Left cardiac atrium (tissue), 4 donors: Measurements from ENCODE around the gene SORCS1. TPM values are rescaled to one million over a fixed set of nuclear protein-coding genes. Genes with fewer than 3 reads are reported as not detected.
"Not testable (repeated sequence)": the region's sequence is repeated elsewhere in the genome, so short reads cannot be mapped to it uniquely, and the experiment has no call there.

Experiments
- ATAC-seq, 2 donors: fragments of 200-7000 bp; cut with Tn5 transposase; one replicate each; pipeline ENCODE4 v1.9.1; 2020; ENCODE audit warnings: mild to moderate bottlenecking in 2 of 2, moderate library complexity in 2 of 2
- DNase-seq: peaks from one replicate; pipeline ENCODE4 v3.0.0-alpha.2; 2020
- intact Hi-C, 2 donors: fragments of 100-400 bp; cut with DNase I; formaldehyde crosslinking; loops; one replicate each; pipeline versions ENCODE4 v1.14.1 to v1.15.1; 2022 to 2023
- total RNA-seq, 2 donors: library from RNA; stranded (reverse); fragmentation: NEBNext Ultra II Directional; extraction: Animal tissue kit (Norgen Biotek cat#: 25700); gene quantifications; one replicate each; pipeline ENCODE4 v1.2.1, GENCODE V29; 2021
- donor health status: DM: no; HTN: yes; CAD: no.
- donor health status: DM: no; HTN: yes; CAD: no; lungs with severe emphysema.
- donor health status: DM: yes; HTN: yes; CAD: no.
- donor health status: Dilated cardiomyopathy.

Gene SORCS1
- total RNA-seq, 2 donors from 2014 or later = 2.3 to 4.2 TPM

DNA sequence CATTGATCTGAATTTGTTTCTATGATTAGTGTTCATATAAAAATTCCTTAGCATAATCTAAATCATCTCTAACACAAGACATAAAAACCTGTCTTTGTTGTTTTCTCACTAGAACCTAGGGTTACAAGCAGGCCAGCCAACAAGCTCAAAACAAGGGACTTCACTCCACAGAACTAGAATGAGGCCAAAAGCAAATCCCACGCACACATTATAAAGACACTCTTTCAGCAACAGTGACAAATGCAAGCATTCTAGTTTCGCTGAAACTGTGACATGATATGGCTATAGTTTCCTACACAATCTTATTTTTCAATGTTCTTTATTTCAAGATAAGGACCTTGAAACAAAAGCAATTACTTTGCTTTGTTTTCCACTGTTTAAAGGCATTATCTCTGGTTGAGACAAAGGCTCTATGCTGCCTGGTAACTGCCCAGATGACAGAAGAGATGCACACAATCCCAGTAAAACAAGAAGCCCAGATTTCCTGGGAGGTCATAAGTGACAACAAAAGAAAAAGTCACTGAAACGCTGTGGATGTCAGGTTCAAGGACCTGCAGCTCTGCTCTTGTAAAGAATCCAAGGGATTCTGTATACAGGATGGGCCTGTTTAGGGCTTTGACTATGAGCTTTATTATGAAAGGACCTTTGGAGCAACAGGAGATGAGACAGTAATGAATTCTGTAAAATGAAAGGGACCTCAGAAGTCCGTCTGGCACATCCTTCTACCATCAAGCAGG, 105.3 kb downstream of the SORCS1 start:
- no peak for ATAC-seq
- DNase-seq = no peak
- intact Hi-C loops = no loop called here

DNA sequence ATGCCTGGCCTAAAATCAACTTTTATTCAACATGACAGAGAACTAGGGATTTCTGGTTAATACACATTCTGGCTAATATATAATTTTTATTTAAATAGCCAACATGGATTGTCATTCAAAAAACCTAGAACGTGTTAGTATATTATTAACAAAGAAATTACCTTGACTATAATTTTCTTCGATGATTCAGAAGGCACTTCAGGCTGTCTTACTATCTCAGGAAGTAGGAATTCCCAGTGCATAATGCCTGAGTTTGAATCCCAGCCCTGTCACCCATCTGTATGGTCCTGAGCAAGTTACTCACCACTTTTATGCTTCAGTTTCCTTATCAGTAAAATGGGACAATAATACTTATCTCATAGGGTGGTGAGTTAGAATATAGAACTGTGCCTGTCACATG, 106.2 kb downstream of the SORCS1 start:
- DNase-seq (no peak), ATAC-seq (no peak)
- intact Hi-C loops = no loop called here

DNA sequence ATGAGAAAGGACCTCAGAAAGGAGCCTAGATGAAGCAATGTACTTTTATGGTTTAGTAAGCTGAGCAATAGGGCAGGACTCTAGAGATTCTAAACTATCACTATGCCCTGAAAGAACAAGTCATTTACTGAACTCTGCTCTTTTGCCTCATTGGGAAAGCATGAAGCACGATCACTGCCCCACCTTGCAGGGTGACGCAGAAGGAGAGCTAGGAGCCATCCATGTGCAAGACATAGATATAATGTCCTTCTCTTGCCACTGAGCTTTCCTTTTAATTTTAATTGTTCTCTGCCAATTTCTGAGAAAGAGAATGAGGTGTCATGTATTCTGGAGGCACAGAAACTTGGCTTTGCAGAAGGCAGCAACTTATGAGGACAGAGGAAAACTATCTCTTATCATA, 108.3 kb downstream of the SORCS1 start:
- no peak for ATAC-seq
- intact Hi-C loops = no loop called here
- peak; percentile 24 for DNase-seq

DNA sequence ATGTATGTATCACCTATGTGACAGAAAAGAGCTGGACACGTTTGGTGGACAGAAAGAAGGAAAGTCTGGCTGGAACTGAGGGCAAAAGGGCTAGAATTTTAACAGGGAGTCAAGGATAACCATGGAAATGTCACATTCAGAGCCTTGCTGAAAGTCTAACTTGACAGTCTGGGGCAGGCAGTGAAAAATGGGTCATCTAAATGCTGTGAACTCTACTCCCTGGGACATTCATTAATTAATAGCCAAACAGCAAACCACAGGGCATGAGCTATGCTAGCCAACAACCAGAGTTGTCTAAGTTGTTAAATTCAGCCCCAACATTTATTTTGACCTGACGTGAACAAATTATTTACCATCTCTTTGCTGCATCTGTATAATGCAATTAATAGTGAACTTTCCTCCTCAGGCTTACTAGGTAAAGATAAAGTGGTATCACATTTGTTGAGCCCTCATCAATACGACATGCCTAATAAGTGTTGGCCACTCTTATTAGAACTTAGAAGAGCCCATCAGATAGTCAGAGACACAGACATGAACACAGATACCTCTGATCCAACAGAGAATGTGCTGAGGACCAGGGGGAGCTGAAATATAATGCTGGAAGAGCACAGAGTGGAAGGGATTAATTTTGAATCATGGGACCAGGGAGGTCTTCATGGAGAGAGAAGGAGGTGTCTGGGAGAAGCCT, 109.9 kb downstream of the SORCS1 start:
- intact Hi-C loops = no loop called here
- DNase-seq = no peak
- ATAC-seq = no peak

DNA sequence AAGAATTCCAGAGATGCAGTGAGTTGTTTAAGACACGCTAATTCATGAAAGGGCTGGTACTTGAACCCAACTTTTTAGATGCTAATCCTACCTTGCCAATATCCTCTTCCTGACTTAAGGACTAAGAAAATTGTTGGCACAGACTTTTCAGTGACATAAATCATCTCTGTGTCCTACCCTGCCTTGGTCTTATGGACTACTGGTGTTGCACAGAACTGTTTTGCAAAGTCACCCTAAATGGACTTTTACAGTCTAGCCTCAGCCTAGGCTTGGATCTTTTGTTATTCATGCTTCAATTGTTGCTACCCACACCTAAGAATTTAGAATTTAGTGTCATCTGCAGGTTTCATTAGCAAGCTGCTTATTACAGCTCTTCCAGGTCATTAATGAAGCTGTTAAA, 112.7 kb downstream of the SORCS1 start:
- ATAC-seq (no peak), DNase-seq (no peak)
- intact Hi-C loops = no loop called here

DNA sequence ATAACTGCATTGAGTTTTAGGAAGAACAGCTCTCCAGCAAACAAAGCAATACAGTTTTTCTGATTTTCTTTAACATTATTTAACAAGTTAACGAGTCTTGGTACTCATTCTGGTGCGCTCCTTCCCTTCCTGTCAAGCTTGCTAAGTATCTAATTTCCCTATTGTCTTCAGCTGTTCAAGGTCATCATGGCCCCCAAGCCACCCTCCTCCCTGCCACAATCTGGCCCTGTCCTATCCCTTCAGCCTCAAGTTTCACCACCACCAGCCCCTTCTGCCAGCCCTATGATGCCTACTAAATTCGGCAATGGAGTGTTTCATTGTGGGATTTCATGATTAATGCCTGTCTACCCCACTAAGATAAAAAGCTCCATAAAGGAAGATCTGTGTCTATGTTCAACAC, 121.0 kb downstream of the SORCS1 start:
- intact Hi-C loops = no loop called here
- ATAC-seq = no peak
- no peak for DNase-seq

DNA sequence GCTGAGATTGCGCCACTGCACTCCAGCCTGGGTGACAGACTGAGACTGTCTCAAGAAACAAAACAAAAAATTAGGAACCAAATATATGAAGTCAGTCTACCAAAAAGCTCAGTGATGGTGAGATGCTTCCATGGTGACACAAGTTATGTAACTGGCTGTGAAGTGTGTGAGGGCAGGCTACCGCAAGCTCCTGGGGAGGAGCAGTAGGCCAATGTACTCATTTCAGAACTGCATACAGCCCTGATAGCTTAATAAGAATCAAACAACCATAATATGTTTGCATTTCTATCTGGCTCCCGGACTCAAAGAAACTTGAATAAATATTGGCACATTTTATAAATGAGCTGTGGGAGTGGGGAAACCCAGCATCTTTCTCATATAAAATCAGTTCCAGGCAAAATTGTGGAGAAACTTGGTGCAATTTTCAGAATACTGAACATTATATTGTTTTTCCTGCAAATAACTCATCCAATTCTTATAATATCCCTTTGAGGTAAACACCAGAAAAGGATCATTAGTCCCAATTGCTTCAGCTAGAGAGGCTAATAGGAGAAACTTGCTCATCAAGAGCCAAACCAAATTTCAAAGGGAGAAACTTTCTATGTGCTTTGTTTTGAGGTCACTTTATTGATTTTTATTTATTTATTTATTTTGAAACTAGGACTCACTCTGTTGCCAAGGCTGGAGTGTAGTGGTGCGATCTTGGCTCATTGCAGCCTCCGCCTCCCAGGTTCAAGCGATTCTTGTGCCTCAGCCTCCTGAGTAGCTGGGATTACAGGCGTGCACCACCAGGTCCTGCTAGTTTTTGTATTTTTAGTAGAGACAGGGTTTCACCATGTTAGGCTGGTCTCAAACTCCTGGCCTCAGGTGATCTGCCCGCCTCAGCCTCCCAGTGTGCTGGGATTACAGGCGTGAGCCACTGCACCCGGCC, 127.0 kb downstream of the SORCS1 start:
- ATAC-seq = no peak
- no peak for DNase-seq
- intact Hi-C loops = no loop called here

DNA sequence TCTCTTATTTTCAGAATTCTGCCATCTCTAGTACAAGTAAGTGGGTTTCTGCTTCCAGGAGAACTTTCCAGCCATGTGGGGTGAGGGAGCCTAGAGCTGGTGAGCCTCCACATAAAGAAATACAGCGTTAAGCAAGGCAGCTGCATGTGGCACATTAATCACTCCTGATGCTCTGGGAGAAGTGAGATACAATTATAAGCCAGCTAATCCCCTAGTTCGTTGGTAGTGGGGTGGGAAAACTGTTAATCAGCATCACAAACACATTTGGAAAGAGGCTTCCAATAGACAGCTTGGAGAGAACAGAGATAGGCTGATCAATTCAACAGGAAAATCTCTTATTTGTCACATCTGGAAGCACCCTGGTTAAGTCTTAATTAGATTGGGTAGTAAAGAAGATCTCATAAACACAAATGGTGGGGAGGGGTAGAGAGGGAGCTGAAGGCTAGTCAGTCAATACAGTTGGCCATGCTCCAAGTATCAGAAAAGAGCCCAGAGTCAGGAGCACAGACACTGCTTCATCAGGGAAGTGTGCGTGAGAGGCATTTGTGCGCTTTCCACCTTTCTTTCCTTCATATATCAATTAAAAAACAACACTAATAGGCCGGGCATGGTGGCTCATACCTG, 130.6 kb downstream of the SORCS1 start:
- ATAC-seq (no peak), DNase-seq (no peak)
- intact Hi-C loops = no loop called here

DNA sequence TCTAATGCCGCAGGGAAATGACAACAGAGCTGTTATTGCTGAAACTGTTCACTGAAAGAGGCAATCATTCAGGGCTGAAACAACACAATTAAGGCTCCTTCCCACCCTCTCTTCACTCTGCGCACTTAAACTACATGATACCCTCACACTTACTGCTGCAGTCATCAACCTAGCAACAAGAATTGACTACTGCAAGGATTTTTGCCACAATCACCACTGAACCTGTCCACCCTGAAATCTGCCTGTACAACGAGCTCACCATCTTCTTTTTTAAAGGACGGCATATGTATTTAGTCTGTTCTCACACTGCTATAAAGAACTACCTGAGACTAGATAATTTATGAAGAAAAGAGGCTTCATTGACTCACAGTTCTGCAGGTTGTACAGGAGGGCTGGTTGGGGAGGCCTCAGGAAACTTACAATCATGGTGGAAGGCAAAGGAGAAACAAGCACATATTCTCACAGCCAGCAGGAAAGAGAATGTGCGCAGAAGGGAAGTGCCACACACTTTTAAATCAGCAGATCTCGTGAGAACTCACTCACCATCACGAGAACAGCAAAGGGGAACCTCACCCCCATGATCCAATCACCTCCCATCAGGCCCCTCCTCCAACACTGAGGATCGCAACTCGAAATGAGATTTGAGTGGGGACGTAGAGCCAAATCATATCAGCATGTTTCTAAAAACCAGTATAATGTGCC, 131.7 kb downstream of the SORCS1 start:
- ATAC-seq (no peak), DNase-seq (no peak)
- intact Hi-C loops = no loop called here

DNA sequence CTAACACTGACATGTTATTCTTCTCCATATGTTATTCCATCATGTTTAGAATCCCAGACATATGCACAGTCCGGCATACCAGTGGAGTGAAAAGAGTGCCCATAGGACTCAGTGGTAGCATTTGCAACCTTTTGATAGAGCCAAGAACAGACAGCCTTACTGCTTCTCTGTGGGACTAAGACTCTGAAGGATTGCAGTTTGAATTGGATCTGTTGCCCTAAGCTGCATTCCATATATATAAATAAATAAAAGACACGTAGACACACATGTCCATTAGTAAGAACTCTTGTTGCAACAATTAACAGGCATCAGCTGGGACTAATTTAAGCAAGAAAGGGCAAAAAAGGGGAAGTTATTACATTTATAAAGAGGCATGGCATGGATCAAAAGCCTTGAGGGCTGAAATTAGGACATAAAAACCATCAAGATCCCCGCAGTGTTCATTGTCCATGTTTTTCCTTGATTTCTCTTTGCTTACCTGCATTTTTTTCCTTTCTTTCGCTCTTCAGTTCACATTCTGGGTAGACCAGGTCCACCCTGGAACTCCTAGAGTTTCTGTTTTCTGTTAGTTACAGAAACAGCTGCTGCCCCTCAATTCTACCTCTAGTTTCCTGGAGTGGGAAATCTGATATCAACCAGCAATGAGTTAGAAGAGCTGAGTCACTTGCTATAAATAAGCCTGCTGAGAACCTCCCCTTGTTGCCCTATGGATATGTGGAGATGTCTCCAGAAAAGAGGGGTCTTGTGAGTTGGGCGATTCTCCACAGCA, 132.4 kb downstream of the SORCS1 start:
- intact Hi-C loops = no loop called here
- DNase-seq (no peak), ATAC-seq (no peak)

DNA sequence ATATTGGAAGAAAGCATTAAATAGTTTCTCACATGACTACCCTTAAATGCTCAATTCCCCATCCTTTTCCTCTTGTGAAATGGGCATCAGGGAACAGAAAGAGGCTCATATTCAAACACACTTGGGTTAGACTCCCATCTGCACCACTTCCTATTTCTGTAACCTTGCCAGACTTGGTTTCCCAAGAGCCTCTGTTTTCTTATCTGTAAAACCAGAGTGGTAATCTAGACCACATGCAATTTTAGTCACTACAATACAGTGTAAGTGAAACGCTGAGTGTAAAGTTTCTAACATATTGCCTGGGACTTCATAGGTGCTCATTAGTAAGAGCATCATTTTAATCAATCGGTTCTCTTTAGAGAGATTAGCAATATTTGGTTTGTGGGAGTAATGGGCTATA, 136.3 kb downstream of the SORCS1 start:
- ATAC-seq = no peak
- DNase-seq = no peak
- intact Hi-C loops = no loop called here

DNA sequence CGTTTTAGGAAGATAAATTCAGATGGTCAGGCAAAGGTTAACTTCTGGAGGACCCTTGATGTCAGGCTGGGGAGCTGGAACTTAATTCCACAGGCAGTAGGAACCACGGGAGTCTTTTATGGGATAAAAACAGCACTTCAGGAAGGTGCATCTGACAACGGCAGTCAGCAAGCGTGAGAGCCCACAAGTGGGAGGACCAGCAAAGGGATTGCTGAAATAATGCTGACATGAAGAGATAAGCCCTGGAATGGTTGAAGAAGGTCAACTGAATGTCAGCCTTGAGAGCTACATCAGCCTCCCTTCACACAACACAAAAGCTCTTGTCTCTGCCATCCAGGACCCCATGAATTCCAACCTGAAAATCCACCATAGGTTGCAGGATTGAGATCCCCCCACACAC, 138.8 kb downstream of the SORCS1 start:
- intact Hi-C loops = no loop called here
- DNase-seq (no peak), ATAC-seq (peak in 1 of 2 donors; percentile 58)

DNA sequence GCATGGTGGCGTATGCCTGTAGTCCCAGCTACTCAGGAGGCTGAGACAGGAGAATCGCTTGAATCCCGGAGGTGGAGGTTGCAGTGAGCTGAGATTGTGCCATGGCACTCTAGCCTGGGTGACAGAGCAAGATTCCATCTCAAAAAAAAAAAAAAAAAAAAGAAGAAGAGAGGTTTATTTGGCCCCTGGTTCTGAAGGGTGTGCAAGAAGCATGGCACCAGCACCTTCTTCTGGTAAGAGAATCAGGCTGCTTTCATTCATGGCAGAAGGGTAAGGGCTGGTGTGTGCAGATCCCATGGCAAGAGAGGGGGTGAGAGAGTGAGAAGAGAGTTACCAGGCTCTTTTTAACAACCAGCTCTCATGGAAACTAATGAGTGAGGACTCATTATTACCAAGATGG, 140.5 kb downstream of the SORCS1 start:
- ATAC-seq, intact Hi-C loops, DNase-seq: not testable (repeated sequence)

DNA sequence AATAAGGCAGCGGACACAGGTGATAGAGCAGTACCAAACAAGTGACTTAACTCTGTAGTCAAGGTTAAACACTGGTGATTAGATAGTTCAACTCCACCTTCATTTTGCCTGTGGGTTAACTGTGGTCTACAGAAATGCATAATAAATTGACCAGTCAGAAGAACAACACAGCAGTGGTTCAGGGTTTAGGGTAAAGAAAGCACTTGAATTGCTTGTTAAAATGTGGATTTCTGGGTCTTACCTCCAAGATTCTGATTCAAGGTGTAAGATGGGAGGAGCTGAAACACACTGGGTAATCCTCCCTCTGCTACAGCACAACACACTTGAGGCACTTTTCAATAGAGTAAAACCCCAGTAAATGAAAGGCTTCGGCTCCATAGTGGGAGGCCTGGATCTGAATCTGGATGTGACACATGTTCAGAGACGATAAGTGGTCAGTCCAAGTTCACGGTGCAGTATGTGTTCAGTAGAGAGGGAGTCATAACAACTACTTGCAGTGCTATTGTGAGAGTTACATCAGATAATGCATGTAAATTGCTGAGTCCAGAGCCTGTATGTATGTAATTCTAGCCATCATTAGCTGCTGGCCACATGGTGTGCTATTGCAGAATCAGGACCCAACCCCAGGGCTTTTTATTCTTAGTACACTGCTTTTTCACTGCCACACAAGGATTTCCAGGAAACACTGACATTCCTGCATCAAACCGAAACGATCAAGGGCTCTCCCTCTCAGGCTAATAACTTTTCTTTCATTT, 141.7 kb downstream of the SORCS1 start:
- intact Hi-C loops = no loop called here
- DNase-seq (no peak), ATAC-seq (no peak)

DNA sequence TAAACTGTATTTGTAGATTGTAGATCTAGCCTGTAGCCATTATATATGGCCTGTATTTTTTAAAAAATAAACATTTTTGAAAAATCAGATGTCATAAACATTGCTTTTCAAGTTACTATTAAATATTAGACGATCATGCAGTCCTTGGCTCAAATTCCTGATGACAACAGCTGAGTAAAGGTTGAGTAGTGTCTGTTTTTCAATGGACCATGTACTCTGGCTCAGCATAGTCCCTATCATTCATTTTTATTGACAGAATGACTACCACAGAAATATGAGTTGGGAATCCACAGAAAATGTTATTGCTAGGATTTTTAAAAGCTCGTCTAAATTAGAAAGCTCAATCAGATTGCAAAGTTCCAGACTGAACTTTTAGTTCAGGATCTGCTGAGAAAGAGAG, 145.4 kb downstream of the SORCS1 start:
- ATAC-seq (no peak), DNase-seq (no peak)
- intact Hi-C loops = no loop called here

DNA sequence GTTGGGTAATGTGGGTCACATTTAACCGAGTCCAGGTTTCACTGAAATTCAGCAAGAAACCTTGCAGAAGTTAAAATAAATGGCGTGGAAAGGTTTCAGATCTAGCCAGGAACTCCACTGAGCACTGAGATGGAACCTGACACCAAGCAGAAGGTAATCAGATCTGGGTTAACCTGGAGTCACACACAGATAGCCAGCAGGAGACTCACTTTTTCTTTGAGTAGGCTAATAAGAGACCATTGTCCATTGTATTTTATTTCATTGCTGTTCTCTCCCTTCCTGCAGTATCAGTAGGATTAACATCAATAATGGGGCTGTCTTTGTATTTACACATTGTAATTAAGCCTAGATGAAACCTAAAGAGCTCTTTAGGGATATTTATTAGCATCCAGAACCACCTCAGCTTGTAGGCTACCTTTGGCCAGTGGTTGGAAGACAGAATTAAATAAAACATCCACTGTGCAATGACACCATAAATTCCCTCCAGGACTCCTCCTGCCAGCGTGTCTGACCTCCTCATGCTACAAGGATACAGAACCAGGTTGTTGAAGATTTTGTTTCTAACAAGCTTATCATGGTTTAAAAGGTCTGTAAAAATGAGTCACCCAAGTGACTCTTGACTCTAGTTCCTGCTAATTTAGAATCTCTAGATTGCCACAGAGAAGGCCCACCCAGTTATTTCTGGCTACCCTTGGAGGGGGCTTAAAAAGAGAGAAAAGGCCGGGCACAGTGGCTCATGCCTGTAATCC, 151.1 kb downstream of the SORCS1 start:
- no peak for ATAC-seq
- intact Hi-C loops = no loop called here
- no peak for DNase-seq

DNA sequence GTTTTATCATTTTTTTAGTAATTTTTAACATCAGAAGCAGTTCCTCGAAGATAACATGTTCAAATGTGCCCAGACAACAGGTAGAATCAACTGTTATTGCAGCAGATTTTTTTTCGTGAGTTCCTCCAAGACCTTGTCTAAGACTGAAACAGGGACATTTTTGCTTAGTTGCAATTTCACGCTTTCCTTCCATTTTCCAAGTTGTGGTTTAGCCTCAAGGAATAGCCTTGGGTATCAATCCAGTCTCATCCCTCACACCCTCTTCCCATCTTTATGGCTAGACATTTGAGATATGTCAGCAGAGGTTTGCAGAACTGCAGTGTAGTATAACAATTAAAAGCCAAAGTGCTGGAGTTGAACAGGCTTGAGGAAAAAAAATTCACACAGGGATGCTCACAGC, 152.5 kb downstream of the SORCS1 start:
- DNase-seq (no peak), ATAC-seq (no peak)
- intact Hi-C loops = no loop called here
